ENCODE measurements around the gene ARMC3. TPM values are rescaled to one million over a fixed set of nuclear protein-coding genes. Genes with fewer than 3 reads are reported as not detected.

ARMC3 gene
- total RNA-seq, 1 donor from 2014 or later: under 0.01 TPM

Other genes with a start within 250 kb of the ARMC3 start
- 17.9 and 24.5 TPM in 2 replicates for gene PIP4K2A, start 213.5 kb upstream of the ARMC3 start, total RNA-seq
- 11.1 and 13.7 TPM in 2 replicates for gene MSRB2, start 167.5 kb downstream of the ARMC3 start, total RNA-seq

Measured in bronchial epithelial cell (primary cell).